Right atrium auricular region (tissue), 2 donors: ENCODE results near the gene SWSAP1. TPM values are rescaled to one million over a fixed set of nuclear protein-coding genes. Genes with fewer than 3 reads are reported as not detected.
"Not testable (repeated sequence)": the region's sequence is repeated elsewhere in the genome, so short reads cannot be mapped to it uniquely, and the experiment has no call there.

Experiments used
- DNase-seq: peaks from one replicate; pipeline ENCODE4 v3.0.0-alpha.2; 2019; ENCODE audit warnings: low spot score
- H3K27ac ChIP-seq, 2 donors: fragments of 200-600 bp; sonication (generic); 1 replicate in 1 of 2; 2 replicates in 1 of 2; pipeline ENCODE4 v1.5.1; 2016 to 2019
- H3K27me3 ChIP-seq, 2 donors: fragments of 200-600 bp; sonication (generic); one replicate each; pipeline versions ENCODE4 v1.5.1 to v1.6.0; 2017 to 2019
- H3K36me3 ChIP-seq: fragments of 200-600 bp; sonication (generic); one replicate; pipeline ENCODE4 v1.5.1; 2016
- H3K4me1 ChIP-seq, 2 donors: fragments of 200-600 bp; sonication (generic); one replicate each; pipeline versions ENCODE4 v1.5.1 to v1.6.0; 2017 to 2019
- H3K4me3 ChIP-seq, 2 donors: fragments of 200-600 bp; sonication (generic); 1 replicate in 1 of 2; 2 replicates in 1 of 2; pipeline ENCODE4 v1.5.1; 2017 to 2019; ENCODE audit warnings: mild to moderate bottlenecking in 1 of 2, moderate library complexity in 1 of 2
- H3K9me3 ChIP-seq, 2 donors: fragments of 200-600 bp; sonication (generic); one replicate each; pipeline ENCODE4 v1.5.1; 2019
- CTCF ChIP-seq, 2 donors: fragments of 200-600 bp; sonication (generic); IDR thresholded peaks; one replicate each; pipeline ENCODE4 v1.5.1; 2019; ENCODE audit warnings: antibody characterized with exemption in 2 of 2
- total RNA-seq, 2 donors: library from RNA; depleted of rRNA; stranded (reverse); fragments of >200 nt; gene quantifications; one replicate each; pipeline ENCODE4 v1.1.0, GENCODE V29; 2016

The SWSAP1 gene
- total RNA-seq, 2 donors from 2014 or later: 0.44 to 1.5 TPM

- DNase-seq: no peak
- TF ChIP-seq CTCF (IDR thresholded peaks at IDR 0.05): no peak
- Histone ChIP-seq H3K4me3 (no peak overlapping the region), H3K36me3 (peaks cover 48% of the 10 kb centered on the region), H3K27me3 (no peaks in the 10 kb centered on the region), H3K27ac (no peak overlapping the region), H3K4me1 (no peaks in the 10 kb centered on the region), H3K9me3 (no peaks in the 10 kb centered on the region)
These were observed 41.6 kb upstream of the SWSAP1 start for GRCh38 chr19:11332822-11333221.

DNA sequence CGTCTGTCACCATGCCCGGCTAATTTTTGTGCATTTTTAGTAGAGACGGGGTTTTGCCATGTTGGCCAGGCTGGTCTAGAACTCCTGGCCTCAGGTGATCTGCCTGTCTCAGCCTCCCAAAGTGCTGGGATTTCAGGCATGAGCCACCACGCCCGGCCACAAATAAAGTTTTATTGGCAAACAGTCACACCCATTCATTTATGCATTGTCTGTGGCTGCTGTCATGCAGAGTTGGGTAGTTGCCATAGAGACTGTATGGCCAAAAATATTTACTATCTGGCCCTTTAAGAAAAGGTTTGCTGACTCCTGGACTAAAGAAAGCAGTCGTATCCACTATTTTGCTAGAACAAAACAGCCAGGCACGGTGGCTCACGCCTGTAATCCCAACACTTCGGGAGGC lies 40.6 kb upstream of the SWSAP1 start:
- not testable (repeated sequence) for H3K9me3 ChIP-seq, H3K4me3 ChIP-seq

DNA sequence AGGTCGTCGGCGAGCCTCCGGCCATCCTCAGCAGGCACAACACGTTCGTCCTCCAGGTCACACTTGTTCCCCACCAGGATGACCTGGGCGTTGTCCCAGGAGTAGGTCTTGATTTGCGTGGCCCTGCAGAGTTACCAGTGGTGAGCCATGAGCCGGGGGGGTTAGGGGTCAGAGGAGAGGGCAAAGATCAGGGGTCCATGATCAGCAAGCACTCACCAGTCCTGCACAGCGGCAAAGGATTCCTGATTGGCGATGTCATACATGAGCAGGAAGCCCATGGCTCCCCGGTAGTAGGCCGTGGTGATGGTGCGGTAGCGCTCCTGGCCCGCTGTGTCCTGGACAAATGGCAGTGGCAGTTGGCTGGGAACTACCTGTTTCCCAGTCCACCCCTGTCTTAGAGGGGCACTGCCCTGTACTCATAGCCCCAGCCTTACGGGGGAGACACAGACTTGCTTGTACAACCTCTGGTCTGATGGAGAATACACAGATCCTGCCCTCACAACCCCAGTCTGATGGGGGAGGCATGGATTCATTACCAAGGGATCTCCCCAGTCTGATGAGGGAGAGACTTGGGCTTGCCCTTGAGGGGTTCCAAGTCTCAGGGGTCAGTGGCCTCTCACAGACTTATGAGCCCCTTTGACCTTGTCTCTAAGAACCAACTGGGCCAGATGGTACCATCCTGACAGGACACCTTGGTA lies 38.9 kb upstream of the SWSAP1 start:
- Histone ChIP-seq H3K4me3 (no peak overlapping the region), H3K27me3 (no peaks in the 10 kb centered on the region), H3K4me1 (peaks cover 0 to 17% of the 10 kb centered on the region in 2 donors), H3K36me3 (peaks cover 30% of the 10 kb centered on the region), H3K9me3 (no peaks in the 10 kb centered on the region), H3K27ac (no peak overlapping the region)
- no peak for DNase-seq
- TF ChIP-seq CTCF (IDR thresholded peaks at IDR 0.05): no peak

More for the DNA sequence above, 40.6 kb upstream of the SWSAP1 start:
- not testable (repeated sequence) for H3K27me3 ChIP-seq, H3K4me1 ChIP-seq, DNase-seq, H3K27ac ChIP-seq
- peaks cover 40% of the 10 kb centered on the region for H3K36me3 ChIP-seq

DNA sequence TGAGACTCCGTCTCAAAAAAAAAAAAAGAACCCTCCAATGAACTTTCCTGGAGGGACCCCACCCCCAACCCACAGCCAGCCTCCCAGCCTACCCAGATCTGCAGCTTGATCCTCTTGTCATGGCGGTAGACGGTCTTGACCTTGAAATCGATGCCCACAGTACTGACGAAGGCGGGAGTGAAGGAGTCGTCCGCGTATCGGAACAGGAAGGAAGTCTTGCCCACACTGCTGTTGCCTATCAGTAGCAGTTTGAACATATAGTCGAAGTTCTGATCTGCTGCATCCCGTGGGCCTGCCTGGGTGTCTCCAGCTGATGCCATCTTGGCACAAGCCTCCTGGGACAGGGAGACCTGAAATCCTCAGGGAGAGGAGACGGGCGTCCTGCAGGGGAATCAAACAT lies 37.4 kb upstream of the SWSAP1 start:
- no peak overlapping the region for H3K27ac ChIP-seq
- H3K4me1 ChIP-seq: peaks cover 0 to 17% of the 10 kb centered on the region in 2 donors
- no peak for TF ChIP-seq CTCF (IDR thresholded peaks at IDR 0.05)
- no peak for DNase-seq
- H3K4me3 ChIP-seq: no peak overlapping the region
- peaks cover 30% of the 10 kb centered on the region for H3K36me3 ChIP-seq
- H3K9me3 ChIP-seq: no peaks in the 10 kb centered on the region
- H3K27me3 ChIP-seq: no peaks in the 10 kb centered on the region

- no peak for DNase-seq
- peaks cover 0 to 17% of the 10 kb centered on the region in 2 donors for H3K4me1 ChIP-seq
- H3K4me3 ChIP-seq: no peak overlapping the region
- H3K9me3 ChIP-seq: no peaks in the 10 kb centered on the region
- H3K36me3 ChIP-seq: peaks cover 25% of the 10 kb centered on the region
- no peak for TF ChIP-seq CTCF (IDR thresholded peaks at IDR 0.05)
- no peaks in the 10 kb centered on the region for H3K27me3 ChIP-seq
- peak overlapping the region; percentile 82 to 88 for H3K27ac ChIP-seq
These were observed 36.3 kb upstream of the SWSAP1 start for GRCh38 chr19:11338121-11338520.

- Histone ChIP-seq H3K9me3 (no peaks in the 10 kb centered on the region), H3K36me3 (peaks cover 19% of the 10 kb centered on the region), H3K4me3 (peak overlapping the region; percentile 62 to 77), H3K4me1 (peaks cover 0 to 17% of the 10 kb centered on the region in 2 donors), H3K27me3 (no peaks in the 10 kb centered on the region), H3K27ac (peak overlapping the region; percentile 82 to 88)
- no peak for TF ChIP-seq CTCF (IDR thresholded peaks at IDR 0.05)
- no peak for DNase-seq
These were observed 35.8 kb upstream of the SWSAP1 start for GRCh38 chr19:11338569-11339253.
